Breast epithelium (tissue), 3 donors: Measurements from ENCODE around the gene POU2F2.

Experiments used
- POLR2A ChIP-seq: fragments of 450-650 bp; IDR thresholded peaks from one replicate; pipeline ENCODE4 v1.6.1; 2016; ENCODE audit warnings: antibody characterized with exemption, mild to moderate bottlenecking, moderate library complexity
- POLR2AphosphoS5 ChIP-seq, 3 donors: sonication (generic); formaldehyde crosslinking; IDR thresholded peaks; one replicate each; pipeline ENCODE4 v1.6.1; 2017; ENCODE audit warnings: antibody characterized with exemption in 3 of 3
- TF ChIP-seq, protein P1 (sequence below), 3 donors: fragments of 450-650 bp; IDR thresholded peaks; one replicate each; pipeline ENCODE4 v1.5.1; 2016 to 2017; ENCODE audit warnings: antibody characterized with exemption in 3 of 3, mild to moderate bottlenecking in 3 of 3, moderate library complexity in 3 of 3

- TF ChIP-seq, protein P1, sequence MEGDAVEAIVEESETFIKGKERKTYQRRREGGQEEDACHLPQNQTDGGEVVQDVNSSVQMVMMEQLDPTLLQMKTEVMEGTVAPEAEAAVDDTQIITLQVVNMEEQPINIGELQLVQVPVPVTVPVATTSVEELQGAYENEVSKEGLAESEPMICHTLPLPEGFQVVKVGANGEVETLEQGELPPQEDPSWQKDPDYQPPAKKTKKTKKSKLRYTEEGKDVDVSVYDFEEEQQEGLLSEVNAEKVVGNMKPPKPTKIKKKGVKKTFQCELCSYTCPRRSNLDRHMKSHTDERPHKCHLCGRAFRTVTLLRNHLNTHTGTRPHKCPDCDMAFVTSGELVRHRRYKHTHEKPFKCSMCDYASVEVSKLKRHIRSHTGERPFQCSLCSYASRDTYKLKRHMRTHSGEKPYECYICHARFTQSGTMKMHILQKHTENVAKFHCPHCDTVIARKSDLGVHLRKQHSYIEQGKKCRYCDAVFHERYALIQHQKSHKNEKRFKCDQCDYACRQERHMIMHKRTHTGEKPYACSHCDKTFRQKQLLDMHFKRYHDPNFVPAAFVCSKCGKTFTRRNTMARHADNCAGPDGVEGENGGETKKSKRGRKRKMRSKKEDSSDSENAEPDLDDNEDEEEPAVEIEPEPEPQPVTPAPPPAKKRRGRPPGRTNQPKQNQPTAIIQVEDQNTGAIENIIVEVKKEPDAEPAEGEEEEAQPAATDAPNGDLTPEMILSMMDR (IDR thresholded peaks at IDR 0.05): no peak
- TF ChIP-seq POLR2AphosphoS5 (IDR thresholded peaks at IDR 0.05) (no peak), POLR2A (no peak)
Observed at GRCh38 chr19:42099336-42099925, 32.8 kb downstream of the POU2F2 start.
